HG02943 (cell line): ENCODE measurements around the gene TUT1.
A peak's percentile ranks its signal among the peaks of the same experiment; 100 is the strongest.
"Not testable (repeated sequence)": the region's sequence is repeated elsewhere in the genome, so short reads cannot be mapped to it uniquely, and the experiment has no call there.

Experiments used
- ATAC-seq: cut with Tn5 transposase; IDR thresholded peaks from one replicate; pipeline ENCODE4 v1.9.1; 2021; ENCODE audit warnings: mild to moderate bottlenecking, low read depth, moderate library complexity; ENCODE audit not compliant: unreplicated experiment

The TUT1 gene

GRCh38 chr11:62556875-62557631, 34.3 kb downstream of the TUT1 start:
- peak; percentile 26 for ATAC-seq

GRCh38 chr11:62556108-62556874, 35.0 kb downstream of the TUT1 start:
- peak; percentile 44 for ATAC-seq

GRCh38 chr11:62555464-62556107, 35.7 kb downstream of the TUT1 start:
- no peak for ATAC-seq

- ATAC-seq = no peak
Observed at GRCh38 chr11:62554387-62555167, 36.7 kb downstream of the TUT1 start.

GRCh38 chr11:62553839-62554361, 37.4 kb downstream of the TUT1 start:
- ATAC-seq = no peak

GRCh38 chr11:62553080-62553838, 38.1 kb downstream of the TUT1 start:
- no peak for ATAC-seq

GRCh38 chr11:62552485-62553079, 38.7 kb downstream of the TUT1 start:
- ATAC-seq = no peak

- not testable (repeated sequence) for ATAC-seq
Observed at GRCh38 chr11:62550478-62550877, 40.8 kb downstream of the TUT1 start.

GRCh38 chr11:62548545-62549335, 42.6 kb downstream of the TUT1 start:
- ATAC-seq = no peak

GRCh38 chr11:62547691-62548281, 43.5 kb downstream of the TUT1 start:
- ATAC-seq = no peak

- no peak for ATAC-seq
Observed at GRCh38 chr11:62546929-62547625, 44.2 kb downstream of the TUT1 start.

GRCh38 chr11:62546244-62546928, 44.9 kb downstream of the TUT1 start, which contains the start of gene AHNAK:
AHNAK (minus strand) TSS chr11:62546806; CDS start chr11:62536098, 10,708 bp downstream.
- no peak for ATAC-seq

GRCh38 chr11:62545437-62546243, 45.7 kb downstream of the TUT1 start:
- no peak for ATAC-seq

GRCh38 chr11:62544581-62545436, 46.5 kb downstream of the TUT1 start:
- ATAC-seq = no peak
